Lung (tissue), 12 donors: ENCODE data around the gene DOP1A. TPM values are rescaled to one million over a fixed set of nuclear protein-coding genes. Genes with fewer than 3 reads are reported as not detected.

ENCODE experiments used
- ATAC-seq: fragments of 200-7000 bp; cut with Tn5 transposase; one replicate; pipeline ENCODE4 v1.9.1; 2020; ENCODE audit warnings: moderate number of reproducible peaks; ENCODE audit not compliant: insufficient read depth, low FRiP score
- DNase-seq, 3 donors: peaks; one replicate each; pipeline ENCODE4 v3.0.0-alpha.2; 2013 to 2017
- H3K27ac ChIP-seq, 2 donors: one replicate each; pipeline ENCODE4 v1.5.1; 2013; ENCODE audit warnings: mild to moderate bottlenecking in 2 of 2, moderate library complexity in 2 of 2, control low read depth in 1 of 2, inconsistent platforms in 1 of 2, low read depth in 1 of 2, low read length in 1 of 2
- H3K27me3 ChIP-seq, 3 donors: one replicate each; pipeline ENCODE4 v1.5.1; 2013; ENCODE audit warnings: low read length in 2 of 3; ENCODE audit not compliant: control insufficient read depth in 3 of 3, insufficient read depth in 3 of 3
- H3K36me3 ChIP-seq, 4 donors: one replicate each; pipeline ENCODE4 v1.5.1; 2013; ENCODE audit warnings: low read length in 4 of 4, mild to moderate bottlenecking in 1 of 4, moderate library complexity in 1 of 4; ENCODE audit not compliant: control insufficient read depth in 4 of 4, insufficient read depth in 4 of 4
- H3K4me1 ChIP-seq, 5 donors: one replicate each; pipeline ENCODE4 v1.5.1; 2013; ENCODE audit warnings: low read length in 5 of 5, mild to moderate bottlenecking in 2 of 5, moderate library complexity in 1 of 5; ENCODE audit not compliant: control insufficient read depth in 5 of 5, insufficient read depth in 5 of 5
- H3K4me3 ChIP-seq: one replicate; pipeline ENCODE4 v1.5.1; 2013; ENCODE audit warnings: mild to moderate bottlenecking, control low read depth, moderate library complexity
- H3K9ac ChIP-seq, 2 donors: one replicate each; pipeline ENCODE4 v1.5.1; 2013; ENCODE audit warnings: low read length in 2 of 2, control low read depth in 1 of 2; ENCODE audit not compliant: insufficient read depth in 1 of 2
- H3K9me3 ChIP-seq, 4 donors: one replicate each; pipeline ENCODE4 v1.5.1; 2013; ENCODE audit warnings: low read length in 3 of 4, mild to moderate bottlenecking in 1 of 4, moderate library complexity in 1 of 4; ENCODE audit not compliant: control insufficient read depth in 4 of 4, insufficient read depth in 3 of 4
- CTCF ChIP-seq: IDR thresholded peaks from 2 replicates; pipeline ENCODE4 v1.5.1; 2012; ENCODE audit warnings: mild to moderate bottlenecking; ENCODE audit errors: control extremely low read depth, extremely low read depth
- WGBS, 2 donors: extraction: QIAGEN DNeasy Blood & Tissue Kit; methylation state at CpG; one replicate each; pipeline ENCODE4 v1.1.7; 2013; 5-methylcytosine and 5-hydroxymethylcytosine counted together
- polyA plus RNA-seq, 2 donors: library from polyadenylated mRNA; stranded (reverse); fragments of 200-250 nt; gene quantifications; one replicate each; pipeline ENCODE4 v1.2.1, GENCODE V29; 2013
- total RNA-seq, 2 donors: library from RNA; depleted of rRNA in 1 of 2; stranded (reverse); fragments of >200 nt in 1 of 2; gene quantifications; one replicate each; pipeline ENCODE4 v1.2.1, GENCODE V29; 2014 to 2021
- donor health status: control.
- donor health status: control.
- donor health status: Bipolar disorder and iron deficiency.
- donor health status: healthy.
- donor health status: DM: yes; HTN: yes; CAD: no.

Gene DOP1A
- total and polyA plus RNA-seq, 4 donors: 5.0 to 64.7 (median 13.1) TPM

- Histone ChIP-seq H3K4me1 (peaks cover 0 to 7% (median 0%) of the 10 kb centered on the region in 5 donors), H3K27ac (no peak overlapping the region), H3K36me3 (peaks cover 7 to 32% (median 13%) of the 10 kb centered on the region in 4 donors), H3K9me3 (no peaks in the 10 kb centered on the region), H3K27me3 (no peaks in the 10 kb centered on the region), H3K4me3 (no peak overlapping the region), H3K9ac (no peak overlapping the region)
- 81 to 89% methylated on average over 1 of the region's 1 CpG for WGBS, 2 donors
- peak in 2 of 3 donors; percentile 5 to 13 for DNase-seq
- no peak for ATAC-seq
- TF ChIP-seq CTCF: no peak
Measured at GRCh38 chr6:83152913-83153312, 85.4 kb downstream of the DOP1A start.

GRCh38 chr6:83153883-83154521 is 86.5 kb downstream of the DOP1A start:
- Histone ChIP-seq H3K4me3 (no peak overlapping the region), H3K4me1 (peaks cover 0 to 7% (median 0%) of the 10 kb centered on the region in 5 donors), H3K9ac (no peak overlapping the region), H3K36me3 (peaks cover 7 to 31% (median 14%) of the 10 kb centered on the region in 4 donors), H3K27ac (no peak overlapping the region), H3K27me3 (no peaks in the 10 kb centered on the region), H3K9me3 (no peaks in the 10 kb centered on the region)
- no peak for TF ChIP-seq CTCF
- no peak for ATAC-seq
- no peak for DNase-seq
- WGBS, 2 donors: 88 to 93% methylated on average over 4 of the region's 4 CpGs

- H3K27ac ChIP-seq: no peak overlapping the region
- no peak for TF ChIP-seq CTCF
- H3K36me3 ChIP-seq: peaks cover 14 to 32% (median 19%) of the 10 kb centered on the region in 4 donors
- no peak for DNase-seq
- no peaks in the 10 kb centered on the region for H3K27me3 ChIP-seq
- no peak overlapping the region for H3K9ac ChIP-seq
- peaks cover 0 to 7% (median 0%) of the 10 kb centered on the region in 5 donors for H3K4me1 ChIP-seq
- 87 to 90% methylated on average over 2 of the region's 2 CpGs for WGBS, 2 donors
- H3K4me3 ChIP-seq: no peak overlapping the region
- H3K9me3 ChIP-seq: no peaks in the 10 kb centered on the region
- no peak for ATAC-seq
Measured at GRCh38 chr6:83155794-83156193, 88.3 kb downstream of the DOP1A start.

GRCh38 chr6:83160167-83160566 is 92.7 kb downstream of the DOP1A start:
- no peaks in the 10 kb centered on the region for H3K9me3 ChIP-seq
- WGBS, 2 donors: 83 to 91% methylated on average over 1 of the region's 1 CpG
- ATAC-seq: no peak
- TF ChIP-seq CTCF: no peak
- H3K36me3 ChIP-seq: peaks cover 10 to 27% (median 23%) of the 10 kb centered on the region in 4 donors
- H3K4me3 ChIP-seq: no peak overlapping the region
- no peaks in the 10 kb centered on the region for H3K27me3 ChIP-seq
- no peak overlapping the region for H3K9ac ChIP-seq
- peaks cover 0 to 7% (median 0%) of the 10 kb centered on the region in 5 donors for H3K4me1 ChIP-seq
- H3K27ac ChIP-seq: no peak overlapping the region
- DNase-seq: no peak
